Measurements from ENCODE around the gene MRPL11.
A peak's percentile ranks its signal among the peaks of the same experiment; 100 is the strongest.

The MRPL11 gene

GRCh38 chr11:66388780-66389386 lies 49.8 kb downstream of the MRPL11 start:
- DNase-seq: peak; percentile 71

DNA sequence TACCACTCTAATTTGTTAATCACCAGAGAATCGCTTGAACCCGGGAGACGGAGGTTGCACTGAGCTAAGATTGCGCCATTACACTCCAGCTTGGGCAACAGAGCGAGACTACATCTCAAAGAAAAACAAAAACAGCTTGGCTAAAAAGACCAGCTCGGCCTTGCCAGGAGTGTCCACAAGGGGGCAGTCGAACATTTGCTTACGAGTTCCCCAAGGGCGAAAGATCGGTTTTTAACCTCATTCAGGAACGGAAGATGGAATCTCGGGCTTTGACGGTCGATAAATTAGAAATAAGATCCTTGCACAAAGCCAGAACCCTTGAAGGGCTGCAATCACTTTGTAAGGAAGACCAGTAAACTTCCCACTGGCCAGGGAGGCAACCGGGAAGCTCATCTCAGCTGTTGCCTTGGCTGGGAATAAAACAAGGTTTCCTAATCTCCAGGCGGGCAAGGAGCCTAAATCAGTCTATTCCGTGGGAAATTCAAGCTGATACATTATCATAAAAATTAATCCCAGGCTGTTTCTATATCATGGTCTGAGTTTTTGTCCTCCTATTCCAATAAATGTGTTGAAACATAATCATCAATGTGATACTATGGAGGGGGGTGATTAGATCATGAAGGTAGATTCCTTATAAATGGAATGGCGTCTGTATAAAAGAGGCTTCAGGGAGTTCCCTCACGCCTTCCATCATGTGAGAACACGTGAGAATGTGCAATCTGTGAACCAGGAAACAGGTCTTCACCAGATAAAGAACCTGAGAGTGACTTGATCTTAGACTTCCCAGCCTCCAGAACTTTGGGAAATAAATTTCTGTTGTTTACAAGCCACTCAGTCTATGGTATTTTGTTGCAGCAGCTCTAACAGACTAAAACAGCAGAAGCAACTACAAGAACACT lies 52.2 kb downstream of the MRPL11 start:
- DNase-seq: peak; percentile 82

All from fibroblast of skin of scalp (primary cell).